H1 (cell line): Measurements from ENCODE around the gene SP4. TPM values are rescaled to one million over a fixed set of nuclear protein-coding genes. Genes with fewer than 3 reads are reported as not detected.

Experiments used
- EP300 ChIP-seq, 2 experiments: IDR thresholded peaks; 1 replicate in 1 of 2; 2 replicates in 1 of 2; pipeline ENCODE4 v1.6.1; 2011 to 2012; ENCODE audit warnings: low read depth in 2 of 2, low read length in 2 of 2, mild to moderate bottlenecking in 2 of 2, borderline replicate concordance in 1 of 2, inconsistent platforms in 1 of 2, moderate library complexity in 1 of 2
- POLR2AphosphoS5 ChIP-seq: IDR thresholded peaks from 2 replicates; pipeline ENCODE4 v1.6.1; 2011; ENCODE audit warnings: low read depth, low read length
- SIN3A ChIP-seq, 2 experiments: IDR thresholded peaks in 1 of 2; conservative IDR thresholded peaks in 1 of 2; 2 replicates each; pipeline ENCODE4 v1.6.1; 2011 to 2012; ENCODE audit warnings: low read length in 2 of 2, improper control_type of control experiment in 1 of 2, low read depth in 1 of 2, mild to moderate bottlenecking in 1 of 2
- SP1 ChIP-seq: IDR thresholded peaks from 2 replicates; pipeline ENCODE4 v1.6.1; 2011; ENCODE audit warnings: low read depth, low read length
- SUZ12 ChIP-seq: fragments of 200-600 bp; sonication (generic); IDR thresholded peaks from 2 replicates; pipeline ENCODE4 v1.6.1; 2012; ENCODE audit warnings: mild to moderate bottlenecking, inconsistent platforms, low read length, moderate library complexity, mixed read lengths
- ZNF274 ChIP-seq: IDR thresholded peaks from 2 replicates; pipeline ENCODE4 v1.7.0; 2012; ENCODE audit warnings: low read length, borderline replicate concordance; ENCODE audit errors: extremely low read depth
- polyA plus RNA-seq, 7 experiments: library from polyadenylated mRNA; depleted of rRNA in 3 of 7; stranded (reverse) in 5 of 7; unstranded in 2 of 7; fragments of >200 nt in 5 of 7; fragments of 200-250 nt in 2 of 7; gene quantifications; 1 replicate in 5 of 7; 2 replicates in 1 of 7; 4 replicates in 1 of 7; pipeline versions ENCODE4 v1.2.1 to v1.2.3, GENCODE V29; 2011 to 2013; ENCODE audit warnings: missing spikeins in 2 of 7, mixed read lengths in 2 of 7
- total RNA-seq: library from RNA; stranded (reverse); fragmentation: NEBNext Ultra II Directional; extraction: Animal tissue kit (Norgen Biotek cat#: 25700); gene quantifications from 2 replicates; pipeline ENCODE4 v1.2.1, GENCODE V29; 2021
- TF ChIP-seq, protein P1 (sequence below), 3 experiments: IDR thresholded peaks; 1 replicate in 2 of 3; 2 replicates in 1 of 3; pipeline versions ENCODE4 v1.5.1 to v1.6.1; 2011; ENCODE audit warnings: low read length in 3 of 3, mild to moderate bottlenecking in 3 of 3, inconsistent platforms in 2 of 3, low read depth in 1 of 3, moderate library complexity in 1 of 3; ENCODE audit not compliant: insufficient read depth in 1 of 3; ENCODE audit errors: control extremely low read depth in 1 of 3
- TF ChIP-seq, protein P2 (sequence below): IDR thresholded peaks from 2 replicates; pipeline ENCODE4 v1.6.1; 2012; ENCODE audit warnings: inconsistent platforms

Gene SP4
- total and polyA plus RNA-seq, 2 of the 8 experiments (the other 6 are each of a cell fraction or from before 2014, with no cell fraction given), result 10.0 to 24.0 TPM

DNA sequence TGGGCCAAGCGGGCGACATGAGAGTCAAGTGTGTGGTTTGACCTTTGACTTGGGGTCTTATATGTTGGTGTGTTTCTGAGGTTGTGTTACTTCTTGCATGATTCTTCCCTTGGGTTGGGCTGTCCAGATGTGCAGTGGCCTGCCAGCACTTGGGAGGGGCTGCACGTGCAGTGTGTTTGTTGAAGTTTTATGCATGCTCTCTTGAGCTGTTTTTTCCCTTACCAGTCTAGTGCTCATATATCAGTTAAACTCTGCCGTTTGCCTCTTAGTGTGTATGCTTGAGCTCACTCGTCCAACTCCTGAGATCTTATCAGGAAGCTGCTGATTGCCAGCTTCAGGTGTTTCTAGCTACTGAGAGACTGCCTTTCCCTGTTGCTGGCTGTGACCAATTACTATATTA is 23.1 kb downstream of the SP4 start (continued):
- TF ChIP-seq, protein P1, sequence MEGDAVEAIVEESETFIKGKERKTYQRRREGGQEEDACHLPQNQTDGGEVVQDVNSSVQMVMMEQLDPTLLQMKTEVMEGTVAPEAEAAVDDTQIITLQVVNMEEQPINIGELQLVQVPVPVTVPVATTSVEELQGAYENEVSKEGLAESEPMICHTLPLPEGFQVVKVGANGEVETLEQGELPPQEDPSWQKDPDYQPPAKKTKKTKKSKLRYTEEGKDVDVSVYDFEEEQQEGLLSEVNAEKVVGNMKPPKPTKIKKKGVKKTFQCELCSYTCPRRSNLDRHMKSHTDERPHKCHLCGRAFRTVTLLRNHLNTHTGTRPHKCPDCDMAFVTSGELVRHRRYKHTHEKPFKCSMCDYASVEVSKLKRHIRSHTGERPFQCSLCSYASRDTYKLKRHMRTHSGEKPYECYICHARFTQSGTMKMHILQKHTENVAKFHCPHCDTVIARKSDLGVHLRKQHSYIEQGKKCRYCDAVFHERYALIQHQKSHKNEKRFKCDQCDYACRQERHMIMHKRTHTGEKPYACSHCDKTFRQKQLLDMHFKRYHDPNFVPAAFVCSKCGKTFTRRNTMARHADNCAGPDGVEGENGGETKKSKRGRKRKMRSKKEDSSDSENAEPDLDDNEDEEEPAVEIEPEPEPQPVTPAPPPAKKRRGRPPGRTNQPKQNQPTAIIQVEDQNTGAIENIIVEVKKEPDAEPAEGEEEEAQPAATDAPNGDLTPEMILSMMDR (IDR thresholded peaks at IDR 0.05; ENCODE audit: control extremely low read depth in 1 of 3, insufficient read depth in 1 of 3, low read depth in 1 of 3, low read length in 3 of 3), result no peak
- no peak for TF ChIP-seq POLR2AphosphoS5
- no peak for TF ChIP-seq SIN3A (conservative IDR thresholded peaks at IDR 0.05 in 1 of 2, IDR thresholded peaks at IDR 0.05 in 1 of 2; ENCODE audit: low read depth in 1 of 2, low read length in 2 of 2)
- TF ChIP-seq SP1, result no peak
- TF ChIP-seq SUZ12, result no peak
- no peak for TF ChIP-seq EP300 (IDR thresholded peaks at IDR 0.05; ENCODE audit: borderline replicate concordance in 1 of 2, low read depth in 2 of 2, low read length in 2 of 2)
- TF ChIP-seq ZNF274, result no peak
- TF ChIP-seq, protein P2, sequence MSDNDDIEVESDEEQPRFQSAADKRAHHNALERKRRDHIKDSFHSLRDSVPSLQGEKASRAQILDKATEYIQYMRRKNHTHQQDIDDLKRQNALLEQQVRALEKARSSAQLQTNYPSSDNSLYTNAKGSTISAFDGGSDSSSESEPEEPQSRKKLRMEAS, result no peak
